Ishikawa (cell line): ENCODE results near the gene AIPL1.

Experiments used
- CEBPB ChIP-seq: IDR thresholded peaks from 2 replicates; pipeline ENCODE4 v1.6.1; 2012
- CREB1 ChIP-seq: IDR thresholded peaks from 2 replicates; pipeline ENCODE4 v1.6.1; 2012; ENCODE audit warnings: low read depth
- EGR1 ChIP-seq: IDR thresholded peaks from 2 replicates; pipeline ENCODE4 v1.6.1; 2012
- EP300 ChIP-seq: IDR thresholded peaks from 2 replicates; pipeline ENCODE4 v1.6.1; 2012; ENCODE audit warnings: borderline replicate concordance
- FOXM1 ChIP-seq: IDR thresholded peaks from 2 replicates; pipeline ENCODE4 v1.6.1; 2012; ENCODE audit warnings: low read depth, borderline replicate concordance
- MAX ChIP-seq: IDR thresholded peaks from 2 replicates; pipeline ENCODE4 v1.6.1; 2012
- NFIC ChIP-seq: IDR thresholded peaks from 2 replicates; pipeline ENCODE4 v1.6.1; 2012
- RAD21 ChIP-seq: IDR thresholded peaks from 2 replicates; pipeline ENCODE4 v1.6.1; 2012; ENCODE audit warnings: low read depth
- TAF1 ChIP-seq: IDR thresholded peaks from 2 replicates; pipeline ENCODE4 v1.6.1; 2012; ENCODE audit warnings: low read depth, mild to moderate bottlenecking
- TCF12 ChIP-seq: IDR thresholded peaks from 2 replicates; pipeline ENCODE4 v1.6.1; 2012; ENCODE audit warnings: low read depth
- TEAD4 ChIP-seq: IDR thresholded peaks from 2 replicates; pipeline ENCODE4 v1.6.1; 2012
- YY1 ChIP-seq: IDR thresholded peaks from 2 replicates; pipeline ENCODE4 v1.6.1; 2012; ENCODE audit warnings: low read depth
- ZBTB7A ChIP-seq: IDR thresholded peaks from 2 replicates; pipeline ENCODE4 v1.6.1; 2012; ENCODE audit warnings: low read depth
- TF ChIP-seq, protein P1 (sequence below): IDR thresholded peaks from 2 replicates; pipeline ENCODE4 v1.6.1; 2012; ENCODE audit warnings: low read depth, mild to moderate bottlenecking
- TF ChIP-seq, protein P2 (sequence below): IDR thresholded peaks from 2 replicates; pipeline ENCODE4 v1.6.1; 2012

Gene AIPL1

DNA sequence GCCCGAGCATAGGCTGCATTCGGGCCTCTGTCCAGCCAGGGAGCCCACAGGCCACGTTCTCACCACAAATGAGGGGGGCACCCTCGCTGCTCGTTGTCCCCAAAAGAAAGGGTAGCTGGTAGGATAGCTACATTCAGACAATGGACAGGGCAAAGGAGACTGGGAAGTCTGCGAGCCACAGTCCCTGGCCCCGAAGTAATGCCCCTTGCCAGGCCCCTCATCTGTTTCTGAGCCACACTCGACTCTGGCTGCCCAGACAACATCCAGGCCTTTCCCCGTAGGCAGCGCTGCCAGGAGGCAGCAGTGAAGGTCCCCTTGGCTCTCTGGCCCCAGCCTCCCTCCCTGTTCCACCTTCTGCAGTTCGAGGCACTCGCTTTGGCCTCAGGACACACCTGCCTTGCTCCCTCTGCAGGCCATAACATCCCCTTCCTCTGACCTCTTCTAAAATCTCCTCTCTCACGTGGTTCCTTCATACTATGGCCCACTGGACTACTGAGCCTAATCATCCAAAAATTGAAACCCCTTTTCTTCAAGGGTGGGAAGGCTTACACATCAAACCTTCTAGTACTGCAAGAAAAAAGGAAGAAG lies 12.2 kb downstream of the AIPL1 start:
- TF ChIP-seq, protein P1, sequence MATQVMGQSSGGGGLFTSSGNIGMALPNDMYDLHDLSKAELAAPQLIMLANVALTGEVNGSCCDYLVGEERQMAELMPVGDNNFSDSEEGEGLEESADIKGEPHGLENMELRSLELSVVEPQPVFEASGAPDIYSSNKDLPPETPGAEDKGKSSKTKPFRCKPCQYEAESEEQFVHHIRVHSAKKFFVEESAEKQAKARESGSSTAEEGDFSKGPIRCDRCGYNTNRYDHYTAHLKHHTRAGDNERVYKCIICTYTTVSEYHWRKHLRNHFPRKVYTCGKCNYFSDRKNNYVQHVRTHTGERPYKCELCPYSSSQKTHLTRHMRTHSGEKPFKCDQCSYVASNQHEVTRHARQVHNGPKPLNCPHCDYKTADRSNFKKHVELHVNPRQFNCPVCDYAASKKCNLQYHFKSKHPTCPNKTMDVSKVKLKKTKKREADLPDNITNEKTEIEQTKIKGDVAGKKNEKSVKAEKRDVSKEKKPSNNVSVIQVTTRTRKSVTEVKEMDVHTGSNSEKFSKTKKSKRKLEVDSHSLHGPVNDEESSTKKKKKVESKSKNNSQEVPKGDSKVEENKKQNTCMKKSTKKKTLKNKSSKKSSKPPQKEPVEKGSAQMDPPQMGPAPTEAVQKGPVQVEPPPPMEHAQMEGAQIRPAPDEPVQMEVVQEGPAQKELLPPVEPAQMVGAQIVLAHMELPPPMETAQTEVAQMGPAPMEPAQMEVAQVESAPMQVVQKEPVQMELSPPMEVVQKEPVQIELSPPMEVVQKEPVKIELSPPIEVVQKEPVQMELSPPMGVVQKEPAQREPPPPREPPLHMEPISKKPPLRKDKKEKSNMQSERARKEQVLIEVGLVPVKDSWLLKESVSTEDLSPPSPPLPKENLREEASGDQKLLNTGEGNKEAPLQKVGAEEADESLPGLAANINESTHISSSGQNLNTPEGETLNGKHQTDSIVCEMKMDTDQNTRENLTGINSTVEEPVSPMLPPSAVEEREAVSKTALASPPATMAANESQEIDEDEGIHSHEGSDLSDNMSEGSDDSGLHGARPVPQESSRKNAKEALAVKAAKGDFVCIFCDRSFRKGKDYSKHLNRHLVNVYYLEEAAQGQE = no peak
- TF ChIP-seq ZBTB7A (no peak), RAD21 (no peak), EP300 (no peak), NFIC (no peak), TAF1 (no peak)
- TF ChIP-seq, protein P2, sequence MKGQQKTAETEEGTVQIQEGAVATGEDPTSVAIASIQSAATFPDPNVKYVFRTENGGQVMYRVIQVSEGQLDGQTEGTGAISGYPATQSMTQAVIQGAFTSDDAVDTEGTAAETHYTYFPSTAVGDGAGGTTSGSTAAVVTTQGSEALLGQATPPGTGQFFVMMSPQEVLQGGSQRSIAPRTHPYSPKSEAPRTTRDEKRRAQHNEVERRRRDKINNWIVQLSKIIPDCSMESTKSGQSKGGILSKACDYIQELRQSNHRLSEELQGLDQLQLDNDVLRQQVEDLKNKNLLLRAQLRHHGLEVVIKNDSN = no peak

GRCh38 chr17:6421700-6422604 lies 13.0 kb downstream of the AIPL1 start:
- TF ChIP-seq RAD21 (peak; percentile 95), MAX (no peak)

DNA sequence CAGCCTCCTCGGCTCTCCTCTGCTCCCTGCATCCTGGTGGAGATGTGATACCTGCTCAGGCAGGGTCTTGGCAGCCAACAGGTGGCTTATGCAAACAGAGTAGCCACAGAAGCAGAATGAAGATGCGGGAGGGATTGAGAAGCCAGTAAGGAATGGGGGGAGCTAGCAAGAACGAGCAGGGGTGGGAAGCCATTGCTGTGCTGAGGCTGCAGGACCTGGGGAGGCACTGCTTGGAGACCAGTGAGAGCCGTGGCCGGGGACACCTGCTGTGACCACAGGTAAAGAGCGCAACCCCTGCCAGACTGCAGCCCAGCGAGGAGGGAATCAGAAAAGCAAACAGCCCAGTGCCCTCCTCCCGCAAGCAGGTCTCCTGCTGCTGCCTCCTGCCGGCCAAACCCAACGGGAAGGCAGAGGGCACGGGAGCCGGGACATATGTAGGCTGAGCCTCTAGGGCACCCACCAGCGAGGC lies 14.7 kb downstream of the AIPL1 start:
- TF ChIP-seq CREB1 = no peak
- no peak for TF ChIP-seq EP300
- TF ChIP-seq, protein P1 = no peak
- no peak for TF ChIP-seq YY1
- no peak for TF ChIP-seq FOXM1
- no peak for TF ChIP-seq NFIC
- no peak for TF ChIP-seq CEBPB
- no peak for TF ChIP-seq ZBTB7A
- no peak for TF ChIP-seq MAX
- no peak for TF ChIP-seq TCF12
- TF ChIP-seq TAF1 = no peak
- no peak for TF ChIP-seq RAD21
- TF ChIP-seq EGR1 = no peak
- TF ChIP-seq, protein P2 = no peak
- no peak for TF ChIP-seq TEAD4

- TF ChIP-seq TCF12 = no peak
- no peak for TF ChIP-seq EGR1
- TF ChIP-seq, protein P1 = peak; percentile 55; the same call in 1 of the 2 replicates
- no peak for TF ChIP-seq TEAD4
Observed at GRCh38 chr17:6415616-6416015, 19.3 kb downstream of the AIPL1 start.

- peak; percentile 65 for TF ChIP-seq RAD21
- no peak for TF ChIP-seq FOXM1
- no peak for TF ChIP-seq MAX
Observed at GRCh38 chr17:6413065-6413464, 21.9 kb downstream of the AIPL1 start.
